CD4-positive, CD25-positive, alpha-beta regulatory T cell (primary cell): Measurements from ENCODE around the gene ZDHHC21. TPM values are rescaled to one million over a fixed set of nuclear protein-coding genes. Genes with fewer than 3 reads are reported as not detected.

Experiments used
- ATAC-seq, 2 donors: fragments of 150-1000 bp; cut with Tn5 transposase; one replicate each; pipeline ENCODE4 v1.10.0; 2021; ENCODE audit warnings: low read depth in 2 of 2, moderate number of reproducible peaks in 2 of 2, moderate library complexity in 1 of 2
- DNase-seq, 3 donors: peaks; one replicate each; pipeline versions ENCODE4 v3.0.0 to v3.0.0-alpha.2; 2012 to 2022; ENCODE audit warnings: mixed read lengths in 1 of 3
- H3K27ac ChIP-seq: one replicate; pipeline ENCODE4 v1.7.0; 2013; ENCODE audit warnings: mild to moderate bottlenecking, low read length; ENCODE audit not compliant: insufficient read depth, poor library complexity, severe bottlenecking
- H3K27me3 ChIP-seq: one replicate; pipeline ENCODE4 v1.7.0; 2013; ENCODE audit warnings: low read length; ENCODE audit not compliant: control insufficient read depth, insufficient read depth
- H3K36me3 ChIP-seq: one replicate; pipeline ENCODE4 v1.7.0; 2013; ENCODE audit warnings: mild to moderate bottlenecking, low read length, moderate library complexity; ENCODE audit not compliant: control insufficient read depth, insufficient read depth
- H3K4me1 ChIP-seq: 2 replicates; pipeline ENCODE4 v1.7.0; 2013; ENCODE audit warnings: mild to moderate bottlenecking, low read length; ENCODE audit not compliant: insufficient read depth, control insufficient read depth, poor library complexity, severe bottlenecking
- H3K4me3 ChIP-seq: one replicate; pipeline ENCODE4 v1.7.0; 2013; ENCODE audit warnings: low read depth, mild to moderate bottlenecking, low read length, moderate library complexity
- H3K9me3 ChIP-seq, 2 experiments: 1 replicate in 1 of 2; 2 replicates in 1 of 2; pipeline ENCODE4 v1.7.0; 2013; ENCODE audit warnings: low read length in 2 of 2, mild to moderate bottlenecking in 1 of 2, moderate library complexity in 1 of 2; ENCODE audit not compliant: control insufficient read depth in 2 of 2
- H3K27ac Mint-ChIP-seq, 3 donors: one replicate each; pipeline ENCODE4 v1.8.0; 2020 to 2022; ENCODE audit warnings: mild to moderate bottlenecking in 3 of 3, mixed read lengths in 3 of 3, moderate library complexity in 2 of 3
- H3K27me3 Mint-ChIP-seq: one replicate; pipeline ENCODE4 v1.8.0; 2022; ENCODE audit warnings: mild to moderate bottlenecking, mixed read lengths
- H3K36me3 Mint-ChIP-seq: one replicate; pipeline ENCODE4 v1.8.0; 2020; ENCODE audit warnings: mixed read lengths
- H3K4me1 Mint-ChIP-seq, 4 donors: one replicate each; pipeline ENCODE4 v1.8.0; 2020 to 2022; ENCODE audit warnings: mixed read lengths in 4 of 4, mild to moderate bottlenecking in 1 of 4
- H3K4me3 Mint-ChIP-seq, 4 donors: one replicate each; pipeline ENCODE4 v1.8.0; 2020 to 2022; ENCODE audit warnings: mild to moderate bottlenecking in 4 of 4, mixed read lengths in 4 of 4, moderate library complexity in 3 of 4
- H3K9me3 Mint-ChIP-seq, 7 donors: one replicate each; pipeline ENCODE4 v1.8.0; 2020 to 2022; ENCODE audit warnings: mixed read lengths in 7 of 7, mild to moderate bottlenecking in 3 of 7, moderate library complexity in 2 of 7
- polyA plus RNA-seq, 4 donors: library from polyadenylated mRNA; unstranded; fragments of 300-500 nt; fragmentation: Illumina TruSeq; gene quantifications; one replicate each; pipeline ENCODE4 v1.2.3, GENCODE V29; 2021
- total RNA-seq: library from RNA; stranded (reverse); gene quantifications from one replicate; pipeline ENCODE4 v1.2.3, GENCODE V29; 2022

Gene ZDHHC21
- 6.0 TPM for total RNA-seq
- polyA plus RNA-seq, result 1 to 10 TPM in 2 of 4 donors, under 1 TPM in 2; 0.61 to 1.1 (median 1.0) TPM

- ATAC-seq (peak; percentile 74 to 78), DNase-seq (peak; percentile 32 to 72 (median 49))
- no peak within 1 kb of the TSS for H3K27ac ChIP-seq
- peaks cover 0 to 3% (median 0%) of the 10 kb centered on the region in 7 donors for H3K9me3 Mint-ChIP-seq
- no peaks in the 10 kb centered on the region for H3K9me3 ChIP-seq
- peaks cover 8% of the 10 kb centered on the region for H3K27me3 Mint-ChIP-seq
- peak within 1 kb of the TSS; percentile 84 to 99 (median 94) for H3K4me3 Mint-ChIP-seq
- H3K4me1 Mint-ChIP-seq, result peaks cover 12 to 52% (median 31%) of the 10 kb centered on the region in 4 donors
- no peaks in the 10 kb centered on the region for H3K36me3 Mint-ChIP-seq
- H3K27ac Mint-ChIP-seq, result peak within 1 kb of the TSS; percentile 79 to 95 (median 84)
- peaks cover 6% of the 10 kb centered on the region for H3K27me3 ChIP-seq
- peaks cover 8% of the 10 kb centered on the region for H3K36me3 ChIP-seq
- peaks cover 16% of the 10 kb centered on the region for H3K4me1 ChIP-seq
- H3K4me3 ChIP-seq, result peak within 1 kb of the TSS; percentile 86
These were observed at the start of gene ZDHHC21 for GRCh38 chr9:14693251-14693861. ZDHHC21 (minus strand) TSS chr9:14693432; CDS start chr9:14674340, 19,092 bp downstream.

DNA sequence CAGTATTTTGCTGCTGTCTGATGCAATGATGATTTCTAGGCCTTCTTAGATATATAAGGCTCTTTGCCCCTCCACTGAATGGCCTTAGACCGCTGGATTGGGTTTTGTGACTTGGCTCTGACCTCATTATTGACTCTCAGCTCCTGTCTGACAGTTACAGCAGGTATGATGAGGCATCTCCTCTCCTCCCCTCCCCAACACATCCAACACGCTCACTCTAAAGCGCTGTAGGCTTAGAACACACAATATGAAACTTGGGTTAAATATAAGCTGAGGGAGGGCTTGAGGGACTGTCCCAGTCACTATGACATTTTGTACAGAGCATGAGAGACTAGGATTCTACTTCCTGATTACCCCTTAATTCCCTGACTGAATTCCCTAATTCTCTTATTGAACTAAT is 48.1 kb upstream of the ZDHHC21 start:
- Mint-ChIP-seq H3K36me3 (no peaks in the 10 kb centered on the region), H3K9me3 (peaks cover 0 to 3% (median 0%) of the 10 kb centered on the region in 7 donors), H3K27me3 (peaks cover 7% of the 10 kb centered on the region), H3K4me1 (no peaks in the 10 kb centered on the region), H3K27ac (no peak overlapping the region), H3K4me3 (no peak overlapping the region)
- no peak for DNase-seq
- ATAC-seq, result no peak
- no peaks in the 10 kb centered on the region for H3K9me3 ChIP-seq
- H3K4me3 ChIP-seq, result no peak overlapping the region
- H3K27ac ChIP-seq, result no peak overlapping the region
- no peaks in the 10 kb centered on the region for H3K27me3 ChIP-seq
- H3K4me1 ChIP-seq, result no peaks in the 10 kb centered on the region
- no peaks in the 10 kb centered on the region for H3K36me3 ChIP-seq

- H3K9me3 ChIP-seq, result no peaks in the 10 kb centered on the region
- no peak overlapping the region for H3K4me3 Mint-ChIP-seq
- H3K27me3 ChIP-seq, result no peaks in the 10 kb centered on the region
These were observed 39.9 kb upstream of the ZDHHC21 start for GRCh38 chr9:14733133-14733532.

DNA sequence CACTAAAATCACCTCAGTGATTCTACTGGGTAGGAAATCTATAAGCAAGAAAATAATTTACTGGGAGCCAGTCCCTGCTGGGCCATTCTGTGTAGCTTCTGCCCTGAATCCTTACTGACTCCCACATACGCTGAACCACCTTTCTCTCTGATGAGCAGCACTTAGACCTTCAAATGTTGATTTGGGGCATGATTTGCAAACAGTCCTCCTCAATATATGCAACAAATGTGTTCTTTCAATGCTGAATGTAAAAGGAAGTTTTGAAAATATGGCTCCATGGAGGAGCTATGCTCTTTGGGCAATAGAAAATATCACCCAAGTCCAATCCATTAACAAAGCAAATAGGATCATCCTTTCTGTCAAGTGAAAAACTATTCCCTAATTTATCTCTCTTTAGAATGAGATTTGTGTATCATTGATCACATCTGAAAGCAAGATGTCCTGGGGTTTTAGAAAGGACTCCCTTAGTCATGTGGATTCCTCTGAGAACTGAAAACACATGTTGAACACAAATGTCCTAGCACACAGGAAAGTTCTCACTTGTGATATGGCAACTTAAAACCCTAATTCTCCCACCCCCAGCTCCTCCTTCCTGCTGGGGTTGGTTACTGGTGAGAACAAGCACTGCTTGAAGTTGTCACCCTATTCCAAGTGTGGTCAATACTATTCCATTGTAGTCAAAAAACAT is 38.2 kb upstream of the ZDHHC21 start:
- H3K9me3 Mint-ChIP-seq, result peaks cover 0 to 2% (median 0%) of the 10 kb centered on the region in 7 donors
- H3K27me3 ChIP-seq, result no peaks in the 10 kb centered on the region
- H3K27me3 Mint-ChIP-seq, result no peaks in the 10 kb centered on the region
- H3K36me3 ChIP-seq, result no peaks in the 10 kb centered on the region
- H3K4me3 Mint-ChIP-seq, result no peak overlapping the region
- H3K9me3 ChIP-seq, result no peaks in the 10 kb centered on the region
- DNase-seq (no peak), ATAC-seq (no peak)
- no peak overlapping the region for H3K27ac ChIP-seq
- no peaks in the 10 kb centered on the region for H3K4me1 Mint-ChIP-seq
- no peak overlapping the region for H3K27ac Mint-ChIP-seq
- H3K36me3 Mint-ChIP-seq, result no peaks in the 10 kb centered on the region
- no peaks in the 10 kb centered on the region for H3K4me1 ChIP-seq
- H3K4me3 ChIP-seq, result no peak overlapping the region

More at GRCh38 chr9:14733133-14733532, 39.9 kb upstream of the ZDHHC21 start:
- Mint-ChIP-seq H3K9me3 (peaks cover 0 to 2% (median 0%) of the 10 kb centered on the region in 7 donors), H3K27ac (no peak overlapping the region), H3K36me3 (no peaks in the 10 kb centered on the region), H3K27me3 (no peaks in the 10 kb centered on the region), H3K4me1 (no peaks in the 10 kb centered on the region)
- Histone ChIP-seq H3K4me3 (no peak overlapping the region), H3K36me3 (no peaks in the 10 kb centered on the region), H3K4me1 (no peaks in the 10 kb centered on the region), H3K27ac (no peak overlapping the region)
- DNase-seq, result no peak
- ATAC-seq, result no peak

DNA sequence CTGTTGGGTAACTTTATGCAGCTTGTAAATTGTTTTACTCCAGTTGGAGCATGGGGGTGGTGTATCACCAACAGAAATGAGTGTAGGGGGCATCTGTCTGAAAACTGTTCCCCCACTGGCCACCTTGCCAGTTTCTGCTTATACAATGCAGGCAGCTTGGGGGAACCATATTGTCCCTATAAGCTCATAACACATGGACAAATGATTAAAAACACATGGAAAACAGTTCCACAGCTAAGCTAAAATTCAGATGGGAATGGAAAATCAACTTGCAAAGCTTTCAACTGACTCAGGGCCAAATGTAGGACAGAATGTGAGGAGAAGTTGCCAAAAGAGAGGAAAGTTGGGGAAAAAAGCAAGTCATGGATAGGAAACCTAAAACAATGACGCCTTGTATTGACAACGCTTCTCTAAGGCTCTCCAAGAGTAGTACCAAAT is 37.2 kb upstream of the ZDHHC21 start:
- no peak overlapping the region for H3K4me3 Mint-ChIP-seq
- no peaks in the 10 kb centered on the region for H3K27me3 Mint-ChIP-seq
- no peak overlapping the region for H3K27ac Mint-ChIP-seq
- DNase-seq (no peak), ATAC-seq (no peak)
- Histone ChIP-seq H3K4me1 (no peaks in the 10 kb centered on the region), H3K4me3 (no peak overlapping the region), H3K9me3 (no peaks in the 10 kb centered on the region), H3K36me3 (no peaks in the 10 kb centered on the region), H3K27ac (no peak overlapping the region), H3K27me3 (no peaks in the 10 kb centered on the region)
- H3K9me3 Mint-ChIP-seq, result peaks cover 0 to 2% (median 0%) of the 10 kb centered on the region in 7 donors
- no peaks in the 10 kb centered on the region for H3K4me1 Mint-ChIP-seq
- H3K36me3 Mint-ChIP-seq, result no peaks in the 10 kb centered on the region

DNA sequence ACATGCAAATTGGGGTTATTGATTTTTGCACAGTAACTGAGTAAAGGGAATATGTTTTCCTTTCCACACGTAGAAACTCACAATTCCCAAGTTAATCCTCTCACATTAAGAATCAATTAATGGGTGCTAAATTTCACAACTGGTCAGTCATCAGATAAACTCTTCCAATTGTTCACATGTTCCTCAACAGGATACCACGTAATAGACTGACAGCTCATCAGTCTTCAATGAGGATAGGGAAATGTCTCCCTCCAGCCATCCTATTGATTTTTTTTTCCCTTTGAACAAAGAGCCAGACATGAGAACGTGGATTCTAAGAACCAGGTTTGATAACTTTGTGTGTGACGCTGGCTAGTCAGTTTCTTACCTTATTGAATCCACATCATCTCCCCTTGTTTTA is 30.1 kb upstream of the ZDHHC21 start:
- Histone ChIP-seq H3K27ac (no peak overlapping the region), H3K4me1 (no peaks in the 10 kb centered on the region), H3K4me3 (no peak overlapping the region), H3K27me3 (peaks cover 6% of the 10 kb centered on the region), H3K36me3 (no peaks in the 10 kb centered on the region), H3K9me3 (no peaks in the 10 kb centered on the region)
- DNase-seq (no peak), ATAC-seq (no peak)
- Mint-ChIP-seq H3K9me3 (peaks cover 0 to 4% (median 0%) of the 10 kb centered on the region in 7 donors), H3K4me1 (no peaks in the 10 kb centered on the region), H3K36me3 (no peaks in the 10 kb centered on the region), H3K4me3 (no peak overlapping the region), H3K27me3 (peaks cover 14% of the 10 kb centered on the region), H3K27ac (no peak overlapping the region)

GRCh38 chr9:14722391-14723035 is 29.3 kb upstream of the ZDHHC21 start, which contains the start of gene CER1:
CER1 (minus strand) TSS chr9:14722733; CDS start chr9:14722672, 61 bp downstream.
- no peaks in the 10 kb centered on the region for H3K36me3 Mint-ChIP-seq
- ATAC-seq (no peak), DNase-seq (no peak)
- Histone ChIP-seq H3K36me3 (no peaks in the 10 kb centered on the region), H3K9me3 (no peaks in the 10 kb centered on the region), H3K4me3 (no peak within 1 kb of the TSS), H3K27ac (no peak within 1 kb of the TSS), H3K27me3 (peaks cover 6% of the 10 kb centered on the region), H3K4me1 (no peaks in the 10 kb centered on the region)
- H3K27me3 Mint-ChIP-seq, result peaks cover 14% of the 10 kb centered on the region
- no peak within 1 kb of the TSS for H3K4me3 Mint-ChIP-seq
- H3K4me1 Mint-ChIP-seq, result no peaks in the 10 kb centered on the region
- no peak within 1 kb of the TSS for H3K27ac Mint-ChIP-seq
- peaks cover 0 to 4% (median 0%) of the 10 kb centered on the region in 7 donors for H3K9me3 Mint-ChIP-seq
